ENCODE measurements around the gene STAC2.

GRCh38 chr17:39225308-39225958 is at the start of gene STAC2:
- TF ChIP-seq CTCF (IDR thresholded peaks at IDR 0.05) (no peak), POLR2A (IDR thresholded peaks at IDR 0.05) (no peak)

All from adrenal gland (tissue), 5 donors.